Neural cell (in vitro differentiated cells): ENCODE results near the gene MMP7.

Experiments used
- EP300 ChIP-seq: fragments of 450-650 bp; conservative IDR thresholded peaks from 2 replicates; pipeline ENCODE4 v1.6.1; 2014; ENCODE audit warnings: antibody characterized with exemption, mild to moderate bottlenecking, moderate library complexity; ENCODE audit not compliant: poor library complexity, severe bottlenecking
- EZH2 ChIP-seq: fragments of 200-600, 300-800 bp; shearing (Covaris generic), sonication (generic); IDR thresholded peaks from 2 replicates; pipeline ENCODE4 v1.6.1; 2014; ENCODE audit warnings: antibody characterized with exemption, low read length, borderline replicate concordance, mild to moderate bottlenecking; ENCODE audit not compliant: insufficient read depth, poor library complexity, severe bottlenecking
- MXI1 ChIP-seq: fragments of 450-650 bp; conservative IDR thresholded peaks from 2 replicates; pipeline ENCODE4 v1.6.1; 2014; ENCODE audit warnings: antibody characterized with exemption, mild to moderate bottlenecking; ENCODE audit not compliant: poor library complexity, severe bottlenecking
- POLR2AphosphoS5 ChIP-seq: IDR thresholded peaks from 2 replicates; pipeline ENCODE4 v1.6.1; 2012
- RAD21 ChIP-seq: fragments of 450-650 bp; conservative IDR thresholded peaks from 2 replicates; pipeline ENCODE4 v1.6.1; 2014; ENCODE audit warnings: antibody characterized with exemption, mild to moderate bottlenecking, moderate library complexity
- SMC3 ChIP-seq: fragments of 450-650 bp; conservative IDR thresholded peaks from 2 replicates; pipeline ENCODE4 v1.6.1; 2014; ENCODE audit warnings: antibody characterized with exemption, mild to moderate bottlenecking, moderate library complexity; ENCODE audit not compliant: poor library complexity
- TAF1 ChIP-seq: IDR thresholded peaks from 2 replicates; pipeline ENCODE4 v1.6.1; 2012; ENCODE audit warnings: low read depth
- TF ChIP-seq, protein P1 (sequence below): fragments of 450-650 bp; IDR thresholded peaks from 2 replicates; pipeline ENCODE4 v1.5.1; 2014; ENCODE audit warnings: antibody characterized with exemption, mild to moderate bottlenecking, moderate library complexity; ENCODE audit not compliant: poor library complexity, severe bottlenecking
- TF ChIP-seq, protein P2 (sequence below): IDR thresholded peaks from 2 replicates; pipeline ENCODE4 v1.6.1; 2012; ENCODE audit warnings: borderline replicate concordance

DNA sequence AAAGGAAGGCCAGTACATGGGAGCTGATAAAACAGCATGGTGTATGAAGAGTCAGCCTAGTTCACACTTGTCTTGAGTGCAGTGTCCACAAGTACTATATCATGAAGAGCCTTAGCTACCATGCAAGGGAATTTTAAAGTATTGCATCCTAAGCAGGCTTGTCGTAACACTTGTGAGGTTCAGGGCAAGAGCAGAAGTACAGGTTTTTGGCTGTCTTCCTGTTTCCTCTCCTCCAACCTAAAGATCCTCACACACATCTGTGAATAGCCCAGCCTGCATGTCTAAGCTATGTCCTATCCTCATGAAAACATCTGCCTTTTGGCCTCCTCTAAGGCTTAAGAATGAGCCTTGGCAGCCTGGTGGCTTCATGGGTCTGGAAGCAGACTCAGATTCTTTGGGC lies 43.3 kb downstream of the MMP7 start:
- TF ChIP-seq, protein P1, sequence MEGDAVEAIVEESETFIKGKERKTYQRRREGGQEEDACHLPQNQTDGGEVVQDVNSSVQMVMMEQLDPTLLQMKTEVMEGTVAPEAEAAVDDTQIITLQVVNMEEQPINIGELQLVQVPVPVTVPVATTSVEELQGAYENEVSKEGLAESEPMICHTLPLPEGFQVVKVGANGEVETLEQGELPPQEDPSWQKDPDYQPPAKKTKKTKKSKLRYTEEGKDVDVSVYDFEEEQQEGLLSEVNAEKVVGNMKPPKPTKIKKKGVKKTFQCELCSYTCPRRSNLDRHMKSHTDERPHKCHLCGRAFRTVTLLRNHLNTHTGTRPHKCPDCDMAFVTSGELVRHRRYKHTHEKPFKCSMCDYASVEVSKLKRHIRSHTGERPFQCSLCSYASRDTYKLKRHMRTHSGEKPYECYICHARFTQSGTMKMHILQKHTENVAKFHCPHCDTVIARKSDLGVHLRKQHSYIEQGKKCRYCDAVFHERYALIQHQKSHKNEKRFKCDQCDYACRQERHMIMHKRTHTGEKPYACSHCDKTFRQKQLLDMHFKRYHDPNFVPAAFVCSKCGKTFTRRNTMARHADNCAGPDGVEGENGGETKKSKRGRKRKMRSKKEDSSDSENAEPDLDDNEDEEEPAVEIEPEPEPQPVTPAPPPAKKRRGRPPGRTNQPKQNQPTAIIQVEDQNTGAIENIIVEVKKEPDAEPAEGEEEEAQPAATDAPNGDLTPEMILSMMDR = no peak
- no peak for TF ChIP-seq POLR2AphosphoS5
- no peak for TF ChIP-seq EZH2
- TF ChIP-seq TAF1 = no peak
- no peak for TF ChIP-seq RAD21
- TF ChIP-seq, protein P2, sequence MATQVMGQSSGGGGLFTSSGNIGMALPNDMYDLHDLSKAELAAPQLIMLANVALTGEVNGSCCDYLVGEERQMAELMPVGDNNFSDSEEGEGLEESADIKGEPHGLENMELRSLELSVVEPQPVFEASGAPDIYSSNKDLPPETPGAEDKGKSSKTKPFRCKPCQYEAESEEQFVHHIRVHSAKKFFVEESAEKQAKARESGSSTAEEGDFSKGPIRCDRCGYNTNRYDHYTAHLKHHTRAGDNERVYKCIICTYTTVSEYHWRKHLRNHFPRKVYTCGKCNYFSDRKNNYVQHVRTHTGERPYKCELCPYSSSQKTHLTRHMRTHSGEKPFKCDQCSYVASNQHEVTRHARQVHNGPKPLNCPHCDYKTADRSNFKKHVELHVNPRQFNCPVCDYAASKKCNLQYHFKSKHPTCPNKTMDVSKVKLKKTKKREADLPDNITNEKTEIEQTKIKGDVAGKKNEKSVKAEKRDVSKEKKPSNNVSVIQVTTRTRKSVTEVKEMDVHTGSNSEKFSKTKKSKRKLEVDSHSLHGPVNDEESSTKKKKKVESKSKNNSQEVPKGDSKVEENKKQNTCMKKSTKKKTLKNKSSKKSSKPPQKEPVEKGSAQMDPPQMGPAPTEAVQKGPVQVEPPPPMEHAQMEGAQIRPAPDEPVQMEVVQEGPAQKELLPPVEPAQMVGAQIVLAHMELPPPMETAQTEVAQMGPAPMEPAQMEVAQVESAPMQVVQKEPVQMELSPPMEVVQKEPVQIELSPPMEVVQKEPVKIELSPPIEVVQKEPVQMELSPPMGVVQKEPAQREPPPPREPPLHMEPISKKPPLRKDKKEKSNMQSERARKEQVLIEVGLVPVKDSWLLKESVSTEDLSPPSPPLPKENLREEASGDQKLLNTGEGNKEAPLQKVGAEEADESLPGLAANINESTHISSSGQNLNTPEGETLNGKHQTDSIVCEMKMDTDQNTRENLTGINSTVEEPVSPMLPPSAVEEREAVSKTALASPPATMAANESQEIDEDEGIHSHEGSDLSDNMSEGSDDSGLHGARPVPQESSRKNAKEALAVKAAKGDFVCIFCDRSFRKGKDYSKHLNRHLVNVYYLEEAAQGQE = no peak
- no peak for TF ChIP-seq EP300
- no peak for TF ChIP-seq MXI1
- no peak for TF ChIP-seq SMC3
